Epithelial cell of esophagus (primary cell): ENCODE results near the gene ATPAF1.

Source experiments
- DNase-seq: peaks from one replicate; pipeline ENCODE4 v3.0.0; 2010; ENCODE audit warnings: low read depth
- H3K4me3 ChIP-seq: 2 replicates; pipeline ENCODE4 v1.5.1; 2011; ENCODE audit warnings: mild to moderate bottlenecking, low read length, control low read depth
- TF ChIP-seq, protein P1 (sequence below): IDR thresholded peaks from 2 replicates; pipeline ENCODE4 v1.5.1; 2011; ENCODE audit warnings: low read depth, mild to moderate bottlenecking, low read length, control low read depth, inconsistent platforms; ENCODE audit not compliant: insufficient read depth; ENCODE audit errors: missing control alignments

ATPAF1 gene

DNA sequence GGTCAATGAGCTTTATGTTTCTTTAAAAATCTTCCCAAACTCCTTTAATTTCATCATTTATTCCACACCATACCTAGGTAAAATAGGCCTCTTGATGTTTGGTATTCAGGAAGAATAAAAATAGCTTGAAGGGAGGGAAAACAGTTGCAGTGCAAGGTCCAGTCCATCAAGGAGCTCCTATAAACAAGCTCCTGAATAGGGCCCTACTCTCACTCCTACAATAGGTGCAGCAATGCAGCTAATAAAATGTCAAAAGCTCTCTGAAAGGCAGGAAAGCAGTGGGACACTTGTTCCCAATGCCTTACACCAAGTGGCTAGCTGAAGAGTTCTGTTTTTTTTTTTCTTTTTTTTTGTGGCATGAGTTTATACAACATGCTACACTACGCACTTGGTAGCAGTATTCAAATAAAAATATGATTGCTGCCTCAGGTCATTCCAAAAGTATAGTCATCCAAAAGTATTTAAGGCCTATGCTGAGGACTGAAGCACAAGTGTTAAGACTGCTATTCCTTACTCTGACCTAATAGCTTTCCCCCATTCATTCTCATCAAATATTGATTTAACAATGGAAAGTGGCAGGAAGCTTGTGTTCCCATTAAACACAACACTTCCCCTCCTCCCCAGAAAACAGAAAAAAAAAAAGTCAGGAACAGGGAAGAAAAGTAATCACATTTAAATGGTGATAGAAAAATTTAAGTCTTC, 13.3 kb upstream of the ATPAF1 start:
- no peak for DNase-seq
- no peak overlapping the region for H3K4me3 ChIP-seq
- TF ChIP-seq, protein P1, sequence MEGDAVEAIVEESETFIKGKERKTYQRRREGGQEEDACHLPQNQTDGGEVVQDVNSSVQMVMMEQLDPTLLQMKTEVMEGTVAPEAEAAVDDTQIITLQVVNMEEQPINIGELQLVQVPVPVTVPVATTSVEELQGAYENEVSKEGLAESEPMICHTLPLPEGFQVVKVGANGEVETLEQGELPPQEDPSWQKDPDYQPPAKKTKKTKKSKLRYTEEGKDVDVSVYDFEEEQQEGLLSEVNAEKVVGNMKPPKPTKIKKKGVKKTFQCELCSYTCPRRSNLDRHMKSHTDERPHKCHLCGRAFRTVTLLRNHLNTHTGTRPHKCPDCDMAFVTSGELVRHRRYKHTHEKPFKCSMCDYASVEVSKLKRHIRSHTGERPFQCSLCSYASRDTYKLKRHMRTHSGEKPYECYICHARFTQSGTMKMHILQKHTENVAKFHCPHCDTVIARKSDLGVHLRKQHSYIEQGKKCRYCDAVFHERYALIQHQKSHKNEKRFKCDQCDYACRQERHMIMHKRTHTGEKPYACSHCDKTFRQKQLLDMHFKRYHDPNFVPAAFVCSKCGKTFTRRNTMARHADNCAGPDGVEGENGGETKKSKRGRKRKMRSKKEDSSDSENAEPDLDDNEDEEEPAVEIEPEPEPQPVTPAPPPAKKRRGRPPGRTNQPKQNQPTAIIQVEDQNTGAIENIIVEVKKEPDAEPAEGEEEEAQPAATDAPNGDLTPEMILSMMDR: no peak

GRCh38 chr1:46679789-46680573, 11.8 kb upstream of the ATPAF1 start:
- no peak for DNase-seq
- TF ChIP-seq, protein P1: no peak
- no peak overlapping the region for H3K4me3 ChIP-seq

GRCh38 chr1:46677339-46677738, 9.2 kb upstream of the ATPAF1 start:
- H3K4me3 ChIP-seq: no peak overlapping the region
- no peak for DNase-seq
- TF ChIP-seq, protein P1: no peak

GRCh38 chr1:46676531-46676930, 8.4 kb upstream of the ATPAF1 start:
- DNase-seq: no peak
- no peak overlapping the region for H3K4me3 ChIP-seq
- TF ChIP-seq, protein P1: no peak

- TF ChIP-seq, protein P1: no peak
- DNase-seq: no peak
- H3K4me3 ChIP-seq: no peak overlapping the region
These were observed 7.6 kb upstream of the ATPAF1 start for GRCh38 chr1:46675549-46676314.

- TF ChIP-seq, protein P1: no peak
- no peak overlapping the region for H3K4me3 ChIP-seq
- peak; percentile 38 for DNase-seq
These were observed 5.6 kb upstream of the ATPAF1 start for GRCh38 chr1:46673749-46674182.
